NAMALWA (cell line): ENCODE results near the gene LILRB3.
"Not testable (repeated sequence)": the region's sequence is repeated elsewhere in the genome, so short reads cannot be mapped to it uniquely, and the experiment has no call there.

Experiments used
- DNase-seq: peaks from one replicate; pipeline ENCODE4 v3.0.0-alpha.2; 2015; ENCODE audit warnings: low spot score

LILRB3 gene

DNA sequence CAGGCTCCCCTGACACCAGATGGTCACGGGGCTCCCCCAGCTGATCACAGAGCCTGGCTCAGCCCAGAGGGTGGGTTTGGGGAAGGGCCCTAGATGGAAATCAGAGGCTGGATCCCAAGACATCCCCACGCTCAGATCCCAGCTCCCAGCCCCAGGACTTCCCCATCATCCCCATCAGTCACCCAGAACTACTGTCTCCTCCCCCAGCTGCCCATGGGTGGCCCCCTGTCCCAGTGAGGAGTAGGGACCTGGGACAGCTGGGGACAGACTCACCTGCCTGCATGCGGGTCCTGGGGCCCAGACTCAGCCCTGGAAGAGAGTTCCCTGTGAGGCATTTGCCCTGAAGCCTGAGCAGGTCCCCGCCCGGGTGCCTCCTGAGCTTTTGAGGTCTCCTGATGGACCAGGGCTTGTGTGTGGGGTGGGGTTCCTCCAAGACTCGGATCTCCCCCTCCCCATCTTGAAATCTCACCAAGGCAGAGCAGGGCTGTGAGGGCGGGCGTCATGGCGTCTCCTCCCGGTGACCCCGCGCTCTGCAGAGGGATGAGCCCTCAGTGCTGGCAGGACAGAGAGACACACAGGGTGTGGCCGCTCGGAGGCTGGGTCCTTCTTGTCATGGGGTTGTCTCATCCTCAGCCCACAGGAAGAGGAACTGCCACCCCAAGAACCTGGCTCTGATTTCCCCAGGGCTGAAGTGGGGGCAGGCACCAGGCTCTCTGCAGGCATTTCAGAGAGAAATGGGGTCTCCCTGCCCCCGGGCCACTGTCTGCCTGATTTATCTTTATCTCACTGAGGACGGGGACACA is at the start of gene LILRB3:
LILRB3 (minus strand) TSS at position 534 of the 803 bp plus-strand sequence; CDS start at position 503, 31 bp downstream.
- DNase-seq: not testable (repeated sequence)

DNA sequence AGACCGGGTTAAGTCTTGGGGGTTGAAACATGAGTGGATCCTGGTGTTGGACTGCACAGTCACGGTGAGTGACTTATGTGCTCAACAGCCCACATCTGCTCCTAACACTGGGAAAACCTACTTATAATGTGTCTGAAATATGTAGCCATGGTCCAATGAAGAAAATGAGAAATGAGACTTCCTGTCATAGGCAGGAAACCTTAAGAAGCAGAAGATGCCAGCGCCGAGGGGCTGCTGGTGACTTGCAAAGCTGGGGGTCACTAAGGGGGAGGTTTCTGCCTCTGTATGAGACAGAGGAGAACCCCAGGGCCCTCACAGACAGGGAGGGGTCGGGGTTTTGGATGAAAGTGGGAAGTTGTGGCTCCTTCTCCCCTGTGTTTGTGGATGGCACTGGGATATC is 49.4 kb upstream of the LILRB3 start:
- not testable (repeated sequence) for DNase-seq

DNA sequence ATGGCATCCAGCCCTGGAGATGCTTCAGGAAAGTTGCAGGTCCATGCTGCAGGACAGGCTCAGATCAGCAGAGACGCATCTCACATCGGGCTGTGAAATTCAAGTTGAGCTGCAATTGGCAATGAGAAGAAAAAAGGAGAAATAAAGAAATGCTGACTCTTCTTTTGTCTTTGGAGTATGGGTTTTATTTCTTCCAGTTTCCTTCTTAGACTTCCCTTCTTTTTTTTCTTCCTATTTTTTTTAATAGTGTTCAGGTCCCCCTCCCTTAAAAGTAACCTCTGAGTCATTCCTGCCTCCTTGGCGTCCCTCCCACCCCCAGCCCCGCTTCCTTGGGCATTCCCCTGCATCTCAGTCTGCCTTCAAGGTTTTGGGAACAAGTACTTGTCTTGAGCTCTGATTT is 48.8 kb upstream of the LILRB3 start:
- DNase-seq: not testable (repeated sequence)

DNA sequence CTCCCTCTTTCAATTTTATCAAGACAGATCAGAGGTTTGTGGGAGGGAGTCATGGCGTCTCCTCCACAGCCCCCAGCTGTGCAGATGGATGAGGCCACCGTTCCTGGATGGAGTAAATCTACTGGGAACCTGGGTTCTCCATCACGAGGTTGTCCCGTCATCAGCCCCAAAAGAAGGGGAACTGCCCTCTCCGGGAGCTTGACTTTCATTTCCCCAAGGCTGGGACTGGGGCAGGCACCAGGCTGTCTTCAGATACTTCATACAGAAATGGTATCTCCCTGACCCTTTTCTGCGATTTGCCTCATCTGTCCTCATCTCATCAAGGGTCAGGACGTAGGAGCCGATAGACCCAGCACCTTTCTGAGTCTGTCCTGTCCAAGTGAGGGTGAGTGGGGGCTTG is 48.3 kb upstream of the LILRB3 start:
- DNase-seq: no peak

DNA sequence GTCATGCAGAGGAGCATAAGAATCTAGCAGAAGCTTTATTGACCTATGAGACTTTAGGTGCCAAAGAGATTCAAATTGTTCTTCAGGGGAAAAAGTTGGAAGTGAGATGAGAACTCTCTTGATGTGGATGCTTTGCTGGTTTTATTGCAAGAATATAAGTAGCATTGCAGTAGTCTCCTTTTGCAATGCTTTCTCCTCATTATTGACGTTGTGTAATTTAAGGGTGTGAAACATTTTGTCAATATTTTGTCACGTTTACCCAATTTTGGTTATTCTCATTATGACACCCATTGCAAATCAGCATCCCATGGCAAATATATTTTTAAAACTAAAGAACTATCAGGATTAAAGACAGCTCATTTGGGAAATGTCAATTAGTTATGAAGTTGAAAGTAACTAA is 46.1 kb upstream of the LILRB3 start:
- DNase-seq: no peak

DNA sequence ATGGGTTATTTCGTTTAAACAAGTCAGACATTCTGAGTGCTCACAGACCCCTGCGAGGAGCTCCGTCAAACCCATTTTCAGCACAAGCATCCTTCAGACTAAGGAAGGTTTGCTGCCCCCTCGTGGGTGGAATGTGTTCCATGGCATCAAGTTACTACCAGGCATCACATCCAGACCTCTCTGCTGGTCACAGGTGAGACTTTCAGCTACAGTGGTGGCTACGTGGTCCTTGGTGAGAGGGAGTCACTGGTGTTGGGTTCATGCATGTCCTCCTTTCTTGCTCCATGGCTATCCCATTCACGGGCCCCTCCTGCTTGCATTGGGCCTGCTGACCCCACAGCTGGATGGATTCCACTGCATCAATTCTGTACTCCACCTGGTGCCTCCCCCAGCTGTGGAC is 43.3 kb upstream of the LILRB3 start:
- peak; percentile 86 for DNase-seq

DNA sequence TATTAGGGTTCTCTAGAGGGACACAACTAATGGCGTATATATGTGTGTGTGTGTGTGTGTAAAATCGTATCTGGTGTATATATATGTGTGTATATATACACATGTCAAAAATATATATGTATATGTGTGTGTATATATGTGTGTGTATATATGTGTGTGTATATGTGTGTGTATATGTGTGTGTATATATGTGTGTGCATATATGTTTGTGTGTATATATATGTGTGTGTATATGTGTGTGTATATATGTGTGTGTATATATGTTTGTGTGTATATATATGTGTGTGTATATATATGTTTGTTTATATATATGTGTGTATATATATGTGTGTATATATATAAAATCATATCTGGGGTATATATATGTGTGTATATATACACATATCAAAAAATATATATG is 39.7 kb upstream of the LILRB3 start:
- no peak for DNase-seq

DNA sequence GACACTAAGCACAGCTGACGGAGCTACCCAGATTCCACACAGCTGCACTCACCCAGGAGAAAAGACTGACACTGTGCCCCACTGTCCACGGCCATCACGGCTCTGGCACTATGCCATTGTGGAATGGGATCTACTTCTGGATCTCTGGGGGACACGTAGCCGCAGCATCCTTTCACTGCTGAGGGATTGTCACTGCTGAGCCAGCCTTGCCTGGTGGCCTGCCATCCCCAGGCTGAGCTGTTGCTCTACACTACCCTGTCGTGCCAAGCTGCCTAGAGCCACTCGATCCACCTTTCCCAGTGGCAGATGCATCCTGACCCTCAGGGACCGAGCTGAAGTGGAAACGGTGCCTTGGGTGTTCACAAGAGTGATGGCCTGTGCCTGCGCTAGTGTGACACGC is 39.3 kb upstream of the LILRB3 start:
- no peak for DNase-seq

DNA sequence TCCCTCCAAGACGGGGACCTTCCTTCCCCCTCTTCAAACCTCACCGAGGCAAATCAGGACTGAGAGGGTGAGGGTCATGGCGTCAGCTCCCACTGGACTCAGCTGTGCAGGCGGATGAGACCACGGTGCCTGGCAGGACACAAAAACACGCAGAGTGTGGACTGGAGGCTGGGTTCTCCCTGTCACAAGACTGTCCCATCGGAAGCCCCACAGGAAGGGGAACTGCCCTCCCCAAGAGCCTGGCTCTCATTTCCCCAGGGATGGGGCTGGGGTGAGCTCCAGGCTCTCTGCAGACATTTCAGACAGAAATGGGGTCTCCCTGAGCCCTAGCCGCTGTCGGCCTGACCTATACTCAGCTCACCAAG is 34.3 kb upstream of the LILRB3 start, which contains the start of gene LILRB5:
LILRB5 (minus strand) TSS at position 158 of the 365 bp plus-strand sequence; CDS start at position 78, 80 bp downstream.
- DNase-seq: no peak

DNA sequence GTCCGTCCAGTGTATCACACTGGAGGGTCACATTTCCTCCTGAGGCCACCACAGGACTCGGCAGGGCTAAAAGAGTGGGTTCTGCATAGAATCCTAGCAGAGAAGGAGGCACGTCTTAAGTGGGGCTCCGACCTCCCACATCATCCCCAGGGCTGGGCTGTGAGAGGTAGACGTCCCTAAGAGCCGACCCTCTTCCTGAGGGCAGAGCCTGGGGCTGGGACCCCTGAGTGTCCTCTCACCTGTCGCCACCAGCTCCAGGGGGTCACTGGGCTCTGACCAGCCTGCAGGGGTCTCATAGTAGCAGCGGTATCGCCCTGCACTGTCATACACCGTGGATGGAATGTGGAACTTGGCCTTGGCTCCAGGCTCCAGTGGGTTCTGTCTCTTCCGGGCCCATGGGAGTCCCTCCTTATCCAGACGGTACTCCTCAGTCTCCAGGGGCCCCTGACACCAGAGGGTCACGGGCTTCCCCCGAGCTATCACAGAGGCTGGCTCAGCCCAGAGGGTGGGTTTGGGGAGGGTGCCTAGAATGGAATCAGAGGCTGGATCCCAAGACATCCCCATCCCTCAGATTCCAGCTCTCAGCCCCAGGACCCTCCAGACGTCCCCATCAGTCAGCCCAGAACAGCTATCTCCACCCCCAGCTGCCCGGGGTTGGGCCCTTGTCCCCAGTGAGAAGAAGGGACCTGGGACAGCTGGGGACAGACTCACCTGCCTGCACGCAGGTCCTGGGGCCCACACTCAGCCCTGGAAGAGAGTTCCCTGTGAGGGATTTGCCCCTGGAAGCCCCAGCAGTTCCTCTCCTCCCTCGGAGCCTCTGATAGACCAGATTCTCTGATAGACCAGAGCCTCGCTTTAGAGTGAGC is 33.7 kb upstream of the LILRB3 start:
- no peak for DNase-seq

DNA sequence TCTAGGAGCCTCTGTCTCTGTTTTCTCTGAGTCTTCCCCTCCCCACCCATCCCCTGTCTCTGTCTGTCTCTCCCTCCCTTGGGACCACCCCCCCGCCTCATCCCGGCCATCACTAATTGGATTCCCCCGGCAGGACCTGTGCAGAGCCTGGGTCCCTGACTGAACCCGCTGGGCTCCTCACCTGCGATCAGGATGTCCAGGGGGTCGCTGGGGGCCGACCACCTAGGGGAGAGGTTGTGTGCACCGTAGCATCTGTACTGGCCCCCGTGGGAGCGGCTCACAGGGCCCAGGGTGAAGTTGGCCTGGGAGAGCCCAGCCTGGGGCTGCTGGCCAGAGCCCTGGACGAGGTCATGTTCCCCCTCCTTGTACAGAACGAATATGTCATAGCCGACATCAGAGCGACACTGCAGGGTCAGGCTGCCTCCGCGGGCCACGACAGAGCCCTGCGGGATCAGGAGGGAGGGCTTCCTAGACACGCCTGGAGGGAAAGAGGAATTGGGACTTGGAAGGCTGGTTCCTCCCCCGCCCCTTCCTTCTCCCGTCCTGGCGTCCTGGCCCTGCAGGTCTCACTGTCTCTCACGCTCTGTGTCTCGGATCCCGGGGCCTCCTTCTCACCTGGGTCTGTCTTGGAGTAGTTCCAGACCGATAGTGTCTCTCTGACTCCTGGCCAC is 32.4 kb upstream of the LILRB3 start:
- DNase-seq: no peak

DNA sequence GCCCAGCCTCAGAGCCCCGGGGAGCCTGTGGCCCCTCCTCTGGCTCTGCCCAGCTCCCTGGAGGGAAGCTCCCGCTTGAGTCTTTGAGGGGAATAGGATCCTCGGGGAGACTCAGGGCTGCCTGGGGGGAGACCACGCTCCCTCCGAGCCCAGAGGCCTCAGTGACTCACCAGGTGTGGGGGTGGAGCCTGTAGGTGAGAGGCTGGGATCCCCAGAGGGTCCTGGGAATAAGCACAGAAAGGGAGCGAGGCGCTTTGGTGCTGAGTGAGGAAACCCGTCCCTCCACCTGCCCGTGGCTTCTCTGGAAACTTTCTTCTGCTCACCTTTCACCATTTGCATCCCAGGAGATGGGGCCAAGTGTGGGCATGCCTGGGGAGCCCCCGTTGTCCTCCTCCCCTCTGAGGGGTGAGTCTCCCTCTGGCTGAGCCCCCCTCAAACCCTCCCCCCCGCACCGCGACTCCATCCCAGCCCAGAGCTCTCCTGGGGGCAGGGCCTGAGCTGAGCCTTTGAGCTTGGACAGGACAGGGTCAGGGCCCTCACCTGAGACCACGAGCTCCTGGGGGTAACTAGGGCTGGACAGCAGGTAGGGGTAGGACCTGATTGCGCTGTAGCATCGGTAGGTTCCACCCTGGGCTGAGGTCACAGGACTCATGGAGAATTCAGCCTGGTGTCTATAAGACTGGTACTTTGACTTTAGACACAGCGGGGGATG is 31.5 kb upstream of the LILRB3 start:
- DNase-seq: no peak

DNA sequence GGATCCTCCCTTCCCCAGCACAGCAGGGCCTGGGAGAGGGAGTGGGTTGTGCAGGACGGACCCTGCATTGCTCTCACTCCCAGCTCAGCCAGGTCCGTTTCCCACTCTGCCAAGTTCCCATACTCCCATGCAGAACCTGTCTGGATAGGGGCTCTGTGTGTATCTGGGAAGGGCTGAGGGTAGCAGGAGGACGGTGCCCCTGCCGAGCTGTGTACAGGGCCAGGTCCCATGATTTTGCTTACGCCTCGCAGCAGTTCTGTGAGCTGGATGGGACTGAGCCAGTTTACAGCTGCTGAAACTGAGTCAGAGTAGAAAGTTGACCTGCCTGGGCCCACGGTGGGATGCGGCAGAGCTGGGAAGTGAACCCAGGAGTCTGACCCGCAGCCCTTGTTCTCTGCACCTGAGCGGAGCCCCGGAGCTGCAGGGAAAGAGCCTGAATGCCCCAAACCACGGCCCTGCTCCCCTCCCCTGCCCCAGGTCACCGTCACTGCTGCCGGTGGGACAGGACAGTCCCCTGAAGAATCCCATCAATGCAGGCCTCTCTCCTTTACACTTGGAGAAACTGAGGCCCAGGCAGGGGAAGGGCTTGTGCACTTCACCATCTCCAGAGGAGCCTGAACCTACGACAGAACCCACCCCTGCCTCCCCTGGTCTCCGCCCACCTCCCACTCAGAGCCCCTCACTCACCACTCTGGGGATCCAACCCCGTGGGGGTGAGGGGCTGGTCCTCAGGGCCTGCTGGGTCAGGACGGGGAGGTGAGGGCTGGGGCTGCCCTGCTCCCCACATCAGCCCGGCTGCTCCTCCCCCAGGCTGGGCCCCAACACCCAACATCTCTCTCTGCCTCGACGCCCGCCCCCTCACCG is 30.8 kb upstream of the LILRB3 start:
- no peak for DNase-seq

DNA sequence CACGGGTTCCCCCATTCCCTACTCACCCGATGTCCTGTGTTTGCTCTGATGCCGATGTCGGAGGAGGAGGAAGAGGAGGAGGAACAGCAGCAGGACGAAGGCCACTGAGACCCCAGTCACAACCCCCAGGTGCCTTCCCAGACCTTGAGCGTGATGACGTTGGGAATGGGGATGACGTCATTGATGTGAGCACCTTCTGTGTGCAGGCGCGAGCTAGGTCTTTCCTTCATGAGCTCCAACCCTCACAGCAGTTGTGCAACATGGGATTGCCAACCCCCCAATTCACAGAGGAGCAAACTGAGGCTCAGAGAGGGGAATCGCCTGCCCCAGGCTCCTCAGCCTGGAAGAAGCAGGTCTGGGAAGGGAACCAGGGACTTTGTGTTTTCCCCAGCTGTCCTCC is 30.0 kb upstream of the LILRB3 start:
- DNase-seq: no peak

DNA sequence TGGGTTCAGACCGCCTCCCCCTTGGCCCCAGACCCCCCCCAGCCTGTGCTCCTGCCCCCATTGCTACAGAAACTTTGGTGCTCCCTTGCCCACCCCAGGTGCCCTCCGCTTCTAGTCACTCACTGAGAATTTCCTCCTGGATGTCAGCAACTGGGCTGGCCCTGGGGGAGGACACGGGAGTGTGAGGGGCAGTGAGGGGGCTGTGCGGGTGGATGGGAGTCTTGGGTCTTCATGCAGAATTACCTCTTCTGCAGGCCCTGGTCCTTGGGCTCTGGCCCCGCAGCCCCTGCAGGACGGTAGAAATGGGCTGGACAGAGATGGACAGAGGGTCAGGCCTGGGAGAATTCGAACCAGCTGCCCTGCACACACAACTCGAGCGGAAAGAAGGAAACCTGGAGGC is 29.4 kb upstream of the LILRB3 start:
- no peak for DNase-seq

DNA sequence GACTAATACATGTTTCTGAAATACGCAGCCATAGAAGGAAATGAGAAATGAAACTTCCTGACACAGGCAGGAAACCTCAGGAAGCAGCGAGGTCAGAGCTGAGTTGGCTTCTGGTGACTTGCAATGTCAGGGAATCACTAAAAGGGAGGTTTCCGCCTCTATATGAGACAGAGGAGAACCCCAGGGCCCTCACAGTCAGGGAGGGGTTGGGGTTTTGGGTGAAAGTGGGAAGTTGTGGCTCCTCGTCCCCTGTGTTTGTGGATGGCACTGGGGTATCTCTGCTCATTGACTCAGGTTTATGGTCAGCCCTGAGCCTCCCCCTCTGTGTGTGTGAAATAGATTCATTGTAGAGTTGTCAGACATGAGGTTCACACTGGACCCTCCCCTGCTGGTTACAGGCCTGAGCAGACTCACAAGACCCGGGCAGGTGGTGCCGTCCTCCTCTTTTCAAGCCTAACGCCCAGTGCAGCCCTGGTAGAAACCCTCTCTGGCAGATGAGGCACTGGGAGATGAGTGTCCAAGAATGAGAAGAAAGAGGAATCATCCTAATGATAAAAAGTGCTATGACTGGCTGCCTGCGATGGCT is 25.3 kb upstream of the LILRB3 start:
- DNase-seq: no peak

DNA sequence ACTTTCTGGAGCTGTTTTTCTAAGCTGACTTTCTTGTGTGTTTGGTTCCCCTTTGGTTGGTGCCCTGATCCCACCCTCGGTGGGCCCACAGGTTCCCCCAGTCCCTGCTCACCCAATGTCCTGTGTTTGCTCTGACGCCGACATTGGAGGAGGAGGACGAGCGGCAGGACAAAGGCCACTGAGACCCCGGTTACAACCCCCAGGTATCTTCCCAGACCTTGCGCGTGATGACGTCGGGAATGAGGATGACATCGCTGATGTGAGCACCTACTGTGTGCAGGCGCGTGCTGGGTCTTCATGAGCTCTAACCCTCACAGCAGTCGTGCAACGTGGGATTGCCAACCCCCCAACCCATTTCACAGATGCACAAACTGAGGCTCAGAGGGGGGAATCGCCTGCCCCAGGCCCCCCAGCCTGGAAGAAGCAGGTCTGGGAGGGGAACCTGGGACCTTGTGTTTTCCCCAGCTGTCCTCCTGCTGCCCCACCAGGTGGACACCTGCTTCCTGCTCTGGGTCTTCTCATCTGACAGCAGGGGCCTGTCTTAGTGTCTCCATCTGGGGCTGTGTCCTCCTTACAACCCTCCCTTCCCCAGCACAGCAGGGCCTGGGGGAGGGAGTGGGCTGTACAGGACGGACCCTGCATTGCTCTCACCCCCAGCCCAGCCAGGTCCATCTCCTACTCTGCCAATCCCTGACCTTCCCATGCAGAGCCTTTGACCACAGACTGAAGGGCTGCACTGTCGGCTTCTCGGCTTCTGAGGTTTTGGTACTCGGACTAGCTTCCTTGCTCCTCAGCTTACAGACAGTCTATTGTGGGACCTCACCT is 24.5 kb upstream of the LILRB3 start:
- DNase-seq: no peak

DNA sequence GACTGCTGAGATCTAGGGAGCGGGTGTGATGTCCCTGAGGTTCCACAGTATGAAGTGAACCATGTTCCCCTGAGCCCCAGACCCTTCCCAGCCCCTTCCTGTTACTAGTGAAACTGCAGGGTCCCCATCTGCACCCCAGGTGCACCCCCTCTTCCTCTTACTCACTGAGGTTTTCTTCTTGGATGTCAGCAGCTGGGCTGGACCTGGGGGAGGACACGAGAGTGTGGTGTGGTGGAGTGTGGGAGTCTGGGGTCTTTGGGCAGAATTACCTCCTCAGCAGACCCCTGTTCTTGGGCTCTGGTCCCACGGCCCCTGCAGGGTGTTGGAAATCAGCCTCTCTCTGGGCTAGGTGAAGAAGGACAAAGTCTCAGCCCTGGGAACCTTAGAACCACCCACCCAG is 23.1 kb upstream of the LILRB3 start:
- no peak for DNase-seq

DNA sequence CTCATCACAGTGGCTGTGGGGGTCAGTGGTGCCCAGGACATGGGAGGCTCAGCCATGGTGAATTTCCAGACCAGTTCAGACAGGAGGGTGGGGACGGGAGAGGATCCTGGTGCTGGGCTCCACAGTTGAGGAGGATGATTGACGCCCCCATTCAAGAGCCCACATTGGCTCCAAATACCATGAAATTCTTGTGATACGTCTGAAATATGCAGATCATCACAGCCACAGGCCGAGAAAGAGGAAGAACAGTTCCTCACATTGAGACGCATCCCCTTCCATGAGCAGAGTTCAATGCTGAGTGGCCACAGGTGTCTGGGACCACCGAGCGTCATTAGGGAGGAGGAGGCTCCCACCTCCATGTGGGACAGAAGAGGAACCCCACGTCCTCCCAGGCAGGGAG is 21.0 kb upstream of the LILRB3 start:
- not testable (repeated sequence) for DNase-seq

DNA sequence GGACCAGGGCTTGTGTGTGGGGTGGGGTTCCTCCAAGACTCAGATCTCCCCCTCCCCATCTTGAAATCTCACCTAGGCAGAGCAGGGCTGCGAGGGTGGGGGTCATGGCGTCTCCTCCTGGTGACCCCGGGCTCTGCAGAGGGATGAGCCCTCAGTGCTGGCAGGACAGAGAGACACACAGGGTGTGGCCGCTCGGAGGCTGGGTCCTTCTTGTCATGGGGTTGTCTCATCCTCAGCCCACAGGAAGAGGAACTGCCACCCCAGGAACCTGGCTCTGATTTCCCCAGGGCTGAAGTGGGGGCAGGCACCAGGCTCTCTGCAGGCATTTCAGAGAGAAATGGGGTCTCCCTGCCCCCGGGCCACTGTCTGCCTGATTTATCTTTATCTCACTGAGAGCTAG is 19.8 kb upstream of the LILRB3 start, which contains the start of gene LILRA6:
LILRA6 (minus strand) TSS at position 145 of the 400 bp plus-strand sequence.
- not testable (repeated sequence) for DNase-seq
